ENCODE measurements around the gene BMP7.

- TF ChIP-seq CTCF (tag by site-specific recombination; IDR thresholded peaks at IDR 0.05) (no peak), ZBTB48 (tag by site-specific recombination; IDR thresholded peaks at IDR 0.05) (no peak), KLF10 (tag by site-specific recombination; IDR thresholded peaks at IDR 0.05) (no peak), ZNF830 (tag by site-specific recombination; IDR thresholded peaks at IDR 0.05; ENCODE audit: low read depth) (no peak), ELK4 (IDR thresholded peaks at IDR 0.05; ENCODE audit: borderline replicate concordance, low read depth, low read length) (no peak), ZSCAN5A (tag by site-specific recombination; IDR thresholded peaks at IDR 0.05) (no peak), ZNF585B (tag by site-specific recombination; IDR thresholded peaks at IDR 0.05) (no peak), REST (tag by site-specific recombination; IDR thresholded peaks at IDR 0.05) (no peak), KLF16 (tag by site-specific recombination; IDR thresholded peaks at IDR 0.05) (no peak), SP2 (tag by site-specific recombination; IDR thresholded peaks at IDR 0.05) (no peak), ZNF19 (tag by site-specific recombination; IDR thresholded peaks at IDR 0.05; ENCODE audit: low read depth) (no peak), SETDB1 (IDR thresholded peaks at IDR 0.05; ENCODE audit: insufficient read length, low read length) (no peak), ZNF707 (tag by site-specific recombination; IDR thresholded peaks at IDR 0.05) (no peak), YY1 (tag by site-specific recombination; IDR thresholded peaks at IDR 0.05) (no peak)
Observed at GRCh38 chr20:57131601-57132391, 134.6 kb downstream of the BMP7 start.
